ENCODE measurements around the gene CARD11.

CARD11 gene

GRCh38 chr7:2864204-2864985, 179.3 kb downstream of the CARD11 start:
- Mint-ChIP-seq H3K9me3 (no peaks in the 10 kb centered on the region), H3K4me3 (no peak overlapping the region), H3K27me3 (ENCODE audit: low read depth, poor library complexity) (peaks cover 7% of the 10 kb centered on the region), H3K27ac (peak overlapping the region; percentile 68), H3K36me3 (ENCODE audit: low read depth) (no peaks in the 10 kb centered on the region), H3K4me1 (peaks cover 28% of the 10 kb centered on the region)
- no peak for TF ChIP-seq CTCF (IDR thresholded peaks at IDR 0.05)
- no peak for DNase-seq

GRCh38 chr7:2863461-2864066, 180.1 kb downstream of the CARD11 start:
- Mint-ChIP-seq H3K9me3 (no peaks in the 10 kb centered on the region), H3K27me3 (ENCODE audit: low read depth, poor library complexity) (peaks cover 7% of the 10 kb centered on the region), H3K27ac (peak overlapping the region; percentile 68), H3K4me3 (no peak overlapping the region), H3K4me1 (peaks cover 24% of the 10 kb centered on the region), H3K36me3 (ENCODE audit: low read depth) (no peaks in the 10 kb centered on the region)
- no peak for DNase-seq
- no peak for TF ChIP-seq CTCF (IDR thresholded peaks at IDR 0.05)

GRCh38 chr7:2862831-2863361, 180.8 kb downstream of the CARD11 start:
- no peak overlapping the region for H3K27ac Mint-ChIP-seq
- no peak for DNase-seq
- H3K4me1 Mint-ChIP-seq: peaks cover 29% of the 10 kb centered on the region
- H3K36me3 Mint-ChIP-seq (ENCODE audit: low read depth): no peaks in the 10 kb centered on the region
- peaks cover 7% of the 10 kb centered on the region for H3K27me3 Mint-ChIP-seq (ENCODE audit: low read depth, poor library complexity)
- no peak overlapping the region for H3K4me3 Mint-ChIP-seq
- H3K9me3 Mint-ChIP-seq: no peaks in the 10 kb centered on the region
- TF ChIP-seq CTCF (IDR thresholded peaks at IDR 0.05): no peak

- Mint-ChIP-seq H3K27me3 (ENCODE audit: low read depth, poor library complexity) (peaks cover 7% of the 10 kb centered on the region), H3K9me3 (peaks cover under 1% of the 10 kb centered on the region), H3K4me3 (no peak overlapping the region), H3K36me3 (ENCODE audit: low read depth) (no peaks in the 10 kb centered on the region), H3K4me1 (peaks cover 35% of the 10 kb centered on the region), H3K27ac (no peak overlapping the region)
- DNase-seq: no peak
- no peak for TF ChIP-seq CTCF (IDR thresholded peaks at IDR 0.05)
Observed at GRCh38 chr7:2861509-2861908, 182.2 kb downstream of the CARD11 start.

- peaks cover 37% of the 10 kb centered on the region for H3K4me1 Mint-ChIP-seq
- no peak for DNase-seq
- no peaks in the 10 kb centered on the region for H3K36me3 Mint-ChIP-seq (ENCODE audit: low read depth)
- H3K4me3 Mint-ChIP-seq: no peak overlapping the region
- peaks cover 3% of the 10 kb centered on the region for H3K9me3 Mint-ChIP-seq
- H3K27me3 Mint-ChIP-seq (ENCODE audit: low read depth, poor library complexity): peaks cover 7% of the 10 kb centered on the region
- TF ChIP-seq CTCF (IDR thresholded peaks at IDR 0.05): no peak
- H3K27ac Mint-ChIP-seq: peak overlapping the region; percentile 40
Observed at GRCh38 chr7:2860627-2861133, 183.0 kb downstream of the CARD11 start.

Data from nephron progenitor cell (in vitro differentiated cells).